GM19035 (cell line): ENCODE measurements around the gene SALL1.

Experiments
- ATAC-seq: cut with Tn5 transposase; IDR thresholded peaks from one replicate; pipeline ENCODE4 v1.9.1; 2021; ENCODE audit not compliant: unreplicated experiment

SALL1 gene

GRCh38 chr16:51114382-51114781, 36.7 kb downstream of the SALL1 start:
- ATAC-seq: no peak

GRCh38 chr16:51113236-51114125, 37.6 kb downstream of the SALL1 start:
- ATAC-seq: no peak

- ATAC-seq: no peak
Observed at GRCh38 chr16:51112323-51112722, 38.7 kb downstream of the SALL1 start.

- no peak for ATAC-seq
Observed at GRCh38 chr16:51111759-51112158, 39.3 kb downstream of the SALL1 start.

- no peak for ATAC-seq
Observed at GRCh38 chr16:51110700-51111157, 40.3 kb downstream of the SALL1 start.

GRCh38 chr16:51109173-51109572, 41.9 kb downstream of the SALL1 start:
- no peak for ATAC-seq

- ATAC-seq: no peak
Observed at GRCh38 chr16:51107742-51108141, 43.3 kb downstream of the SALL1 start.

- no peak for ATAC-seq
Observed at GRCh38 chr16:51106535-51106934, 44.5 kb downstream of the SALL1 start.

GRCh38 chr16:51103590-51103989, 47.5 kb downstream of the SALL1 start:
- no peak for ATAC-seq

- no peak for ATAC-seq
Observed at GRCh38 chr16:51097729-51098128, 53.3 kb downstream of the SALL1 start.

GRCh38 chr16:51095890-51096626, 55.0 kb downstream of the SALL1 start:
- no peak for ATAC-seq

- no peak for ATAC-seq
Observed at GRCh38 chr16:51095084-51095881, 55.8 kb downstream of the SALL1 start.

- ATAC-seq: no peak
Observed at GRCh38 chr16:51093726-51094280, 57.3 kb downstream of the SALL1 start.
